Measurements from ENCODE around the gene TLK2.
"Not testable (repeated sequence)": the region's sequence is repeated elsewhere in the genome, so short reads cannot be mapped to it uniquely, and the experiment has no call there.

Gene TLK2

DNA sequence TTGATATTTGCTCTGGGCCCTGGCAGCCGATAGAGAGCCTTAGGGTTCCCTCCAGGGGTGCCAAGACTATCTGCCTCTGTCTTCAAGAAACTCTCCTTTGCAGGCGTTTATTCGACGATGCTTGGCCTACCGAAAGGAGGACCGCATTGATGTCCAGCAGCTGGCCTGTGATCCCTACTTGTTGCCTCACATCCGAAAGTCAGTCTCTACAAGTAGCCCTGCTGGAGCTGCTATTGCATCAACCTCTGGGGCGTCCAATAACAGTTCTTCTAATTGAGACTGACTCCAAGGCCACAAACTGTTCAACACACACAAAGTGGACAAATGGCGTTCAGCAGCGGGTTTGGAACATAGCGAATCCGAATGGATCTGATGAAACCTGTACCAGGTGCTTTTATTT, 133.7 kb downstream of the TLK2 start:
- H3K36me3 ChIP-seq (ENCODE audit: control insufficient read depth, insufficient read depth, low read length), result peaks cover 56% of the 10 kb centered on the region
- H3K27ac ChIP-seq (ENCODE audit: insufficient read depth, low read length, poor library complexity, severe bottlenecking); H3K4me3 ChIP-seq (ENCODE audit: insufficient read depth, low read depth, low read length, poor library complexity, severe bottlenecking); DNase-seq; H3K27me3 ChIP-seq (replicated peaks; ENCODE audit: control insufficient read depth, insufficient read depth, low read length, poor library complexity, severe bottlenecking); H3K4me1 ChIP-seq (ENCODE audit: control insufficient read depth, insufficient read depth, low read length, poor library complexity, severe bottlenecking); H3K9me3 ChIP-seq (ENCODE audit: control insufficient read depth, low read length): not testable (repeated sequence)

DNA sequence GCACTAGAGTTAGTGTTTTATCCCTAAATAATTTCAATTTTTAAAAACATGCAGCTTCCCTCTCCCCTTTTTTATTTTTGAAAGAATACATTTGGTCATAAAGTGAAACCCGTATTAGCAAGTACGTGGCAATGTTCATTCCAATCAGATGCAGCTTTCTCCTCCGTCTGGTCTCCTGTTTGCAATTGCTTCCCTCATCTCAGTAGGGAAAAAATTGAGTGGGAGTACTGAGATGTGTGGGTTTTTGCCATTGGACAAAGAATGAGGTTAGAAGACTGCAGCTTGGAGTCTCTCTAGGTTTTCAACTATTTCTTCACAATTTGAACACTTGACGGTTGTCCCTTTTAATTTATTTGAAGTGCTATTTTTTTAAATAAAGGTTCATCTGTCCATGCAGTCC, 134.5 kb downstream of the TLK2 start:
- not testable (repeated sequence) for H3K4me1 ChIP-seq (ENCODE audit: control insufficient read depth, insufficient read depth, low read length, poor library complexity, severe bottlenecking); H3K9me3 ChIP-seq (ENCODE audit: control insufficient read depth, low read length); DNase-seq; H3K27ac ChIP-seq (ENCODE audit: insufficient read depth, low read length, poor library complexity, severe bottlenecking); H3K4me3 ChIP-seq (ENCODE audit: insufficient read depth, low read depth, low read length, poor library complexity, severe bottlenecking); H3K27me3 ChIP-seq (replicated peaks; ENCODE audit: control insufficient read depth, insufficient read depth, low read length, poor library complexity, severe bottlenecking)
- peaks cover 48% of the 10 kb centered on the region for H3K36me3 ChIP-seq (ENCODE audit: control insufficient read depth, insufficient read depth, low read length)

DNA sequence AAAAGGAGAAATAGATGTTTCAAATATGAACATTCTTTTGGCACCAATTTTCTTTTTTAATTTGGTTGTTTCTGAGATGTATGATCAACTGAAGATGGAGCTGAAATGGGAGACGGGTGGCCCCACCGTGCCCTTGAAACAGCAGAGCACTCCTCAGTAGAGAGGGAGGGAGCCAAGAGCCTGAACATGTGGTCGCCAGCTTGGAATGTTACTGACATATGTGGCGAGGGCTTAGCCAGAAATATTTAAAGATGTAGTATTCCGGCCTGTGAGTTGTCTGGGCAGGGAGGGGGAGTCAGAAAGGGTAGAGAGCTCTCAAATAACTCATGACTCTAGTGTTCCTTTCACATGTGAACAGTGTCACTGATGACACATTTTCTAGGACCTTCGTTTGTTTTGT, 135.5 kb downstream of the TLK2 start:
- Histone ChIP-seq H3K4me1 (ENCODE audit: control insufficient read depth, insufficient read depth, low read length, poor library complexity, severe bottlenecking) (no peaks in the 10 kb centered on the region), H3K9me3 (ENCODE audit: control insufficient read depth, low read length) (no peaks in the 10 kb centered on the region), H3K36me3 (ENCODE audit: control insufficient read depth, insufficient read depth, low read length) (peaks cover 39% of the 10 kb centered on the region), H3K27ac (ENCODE audit: insufficient read depth, low read length, poor library complexity, severe bottlenecking) (no peak overlapping the region), H3K4me3 (ENCODE audit: insufficient read depth, low read depth, low read length, poor library complexity, severe bottlenecking) (no peak overlapping the region), H3K27me3 (replicated peaks; ENCODE audit: control insufficient read depth, insufficient read depth, low read length, poor library complexity, severe bottlenecking) (no peaks in the 10 kb centered on the region)
- DNase-seq, result no peak

DNA sequence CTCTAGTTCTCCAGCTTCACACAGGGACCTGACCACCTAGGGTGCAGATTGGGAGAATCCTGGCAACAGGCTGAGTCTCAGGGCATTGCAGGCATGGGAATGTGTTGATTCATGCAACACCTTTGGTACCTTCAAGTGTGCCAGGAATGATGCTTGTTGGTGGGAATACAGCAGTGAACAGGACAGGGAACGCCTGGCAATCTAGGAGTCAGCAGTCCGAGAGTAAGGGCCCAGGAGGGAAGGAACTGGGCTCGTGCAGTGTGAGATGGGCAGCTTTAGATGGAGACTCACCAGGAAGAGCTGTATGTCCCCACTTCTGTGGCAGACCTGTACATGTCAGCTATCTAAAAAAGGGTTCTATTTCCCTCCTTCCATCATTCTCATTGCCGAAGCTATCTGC, 136.9 kb downstream of the TLK2 start:
- H3K4me1 ChIP-seq (ENCODE audit: control insufficient read depth, insufficient read depth, low read length, poor library complexity, severe bottlenecking), result no peaks in the 10 kb centered on the region
- no peaks in the 10 kb centered on the region for H3K27me3 ChIP-seq (replicated peaks; ENCODE audit: control insufficient read depth, insufficient read depth, low read length, poor library complexity, severe bottlenecking)
- H3K4me3 ChIP-seq (ENCODE audit: insufficient read depth, low read depth, low read length, poor library complexity, severe bottlenecking), result no peak overlapping the region
- H3K27ac ChIP-seq (ENCODE audit: insufficient read depth, low read length, poor library complexity, severe bottlenecking), result no peak overlapping the region
- no peaks in the 10 kb centered on the region for H3K9me3 ChIP-seq (ENCODE audit: control insufficient read depth, low read length)
- H3K36me3 ChIP-seq (ENCODE audit: control insufficient read depth, insufficient read depth, low read length), result peaks cover 26% of the 10 kb centered on the region
- no peak for DNase-seq

DNA sequence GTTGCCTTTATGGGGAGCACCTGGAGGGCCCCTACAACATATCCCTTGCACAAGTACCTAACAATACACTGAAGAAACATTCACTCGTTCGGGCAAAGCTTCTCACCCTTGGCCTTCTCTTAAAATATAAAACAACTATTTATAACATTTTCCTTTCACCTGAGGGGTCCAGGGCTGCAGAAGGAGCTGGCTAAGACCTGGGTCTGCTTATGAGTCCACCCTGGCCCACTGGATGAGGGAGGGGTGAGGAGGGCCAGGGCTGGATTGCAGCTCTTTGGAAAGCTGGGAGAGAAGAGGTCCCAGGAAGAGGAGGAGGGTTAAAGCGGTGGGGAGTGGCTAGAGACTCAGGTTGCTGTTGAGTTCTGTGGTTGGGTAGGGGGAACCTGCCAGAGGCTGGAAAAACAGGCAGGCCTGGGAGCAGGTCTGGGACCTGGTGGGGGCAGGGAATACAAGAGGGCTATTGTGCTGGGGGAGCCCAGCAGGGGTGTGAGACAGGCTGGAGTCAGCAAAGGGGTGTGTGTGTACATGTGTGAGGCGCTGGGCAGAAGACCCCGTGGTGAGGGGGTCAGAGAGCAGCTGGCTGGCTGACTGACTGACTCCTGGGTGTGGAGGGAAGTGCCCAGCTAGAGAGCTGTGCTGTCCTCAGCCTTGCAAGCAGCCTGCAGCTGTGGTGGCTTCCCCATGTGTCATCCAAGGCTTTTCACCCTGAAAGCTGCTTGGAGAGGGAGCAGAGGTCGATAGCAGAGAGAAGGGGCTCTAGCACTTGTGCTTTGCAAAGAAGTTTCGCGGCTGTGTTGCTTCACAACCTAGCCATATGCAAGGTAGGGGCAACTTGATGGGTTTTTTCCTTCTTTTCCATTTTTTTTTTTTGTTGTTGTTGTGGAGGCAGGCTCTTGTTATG, 138.6 kb downstream of the TLK2 start:
- Histone ChIP-seq H3K27me3 (replicated peaks; ENCODE audit: control insufficient read depth, insufficient read depth, low read length, poor library complexity, severe bottlenecking) (no peaks in the 10 kb centered on the region), H3K9me3 (ENCODE audit: control insufficient read depth, low read length) (no peaks in the 10 kb centered on the region), H3K4me1 (ENCODE audit: control insufficient read depth, insufficient read depth, low read length, poor library complexity, severe bottlenecking) (no peaks in the 10 kb centered on the region), H3K4me3 (ENCODE audit: insufficient read depth, low read depth, low read length, poor library complexity, severe bottlenecking) (no peak overlapping the region), H3K27ac (ENCODE audit: insufficient read depth, low read length, poor library complexity, severe bottlenecking) (no peak overlapping the region), H3K36me3 (ENCODE audit: control insufficient read depth, insufficient read depth, low read length) (peaks cover 20% of the 10 kb centered on the region)
- DNase-seq, result no peak

DNA sequence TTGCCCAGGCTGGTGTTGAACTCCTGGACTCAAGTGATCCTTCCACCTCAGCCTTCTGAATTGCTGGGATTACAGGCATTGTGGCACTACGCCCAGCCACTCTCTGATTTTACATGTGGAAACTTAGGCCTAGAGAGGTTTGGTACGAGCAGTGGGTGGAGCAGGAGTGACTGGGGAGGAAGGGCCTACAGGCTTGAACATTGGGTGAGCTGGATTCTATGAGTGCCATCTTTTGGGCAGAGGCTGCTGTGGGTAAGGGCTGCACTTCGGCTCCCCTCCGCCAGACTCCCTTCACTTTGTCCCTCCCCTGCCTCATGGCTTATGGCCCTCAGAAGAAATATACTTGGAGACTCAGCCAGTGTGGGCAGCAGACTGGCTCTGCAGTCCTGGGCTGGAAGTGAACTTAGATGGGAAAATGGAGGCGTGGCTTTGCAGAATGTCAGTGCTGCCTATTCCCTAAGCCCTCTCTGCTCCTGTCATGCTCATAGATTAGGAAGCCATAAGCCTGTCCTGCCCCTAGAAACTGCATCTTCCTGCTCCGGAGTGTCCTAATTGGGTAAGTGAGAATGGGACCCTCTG, 139.4 kb downstream of the TLK2 start:
- DNase-seq, result no peak
- Histone ChIP-seq H3K36me3 (ENCODE audit: control insufficient read depth, insufficient read depth, low read length) (peaks cover 19% of the 10 kb centered on the region), H3K9me3 (ENCODE audit: control insufficient read depth, low read length) (no peaks in the 10 kb centered on the region), H3K4me3 (ENCODE audit: insufficient read depth, low read depth, low read length, poor library complexity, severe bottlenecking) (no peak overlapping the region), H3K4me1 (ENCODE audit: control insufficient read depth, insufficient read depth, low read length, poor library complexity, severe bottlenecking) (no peaks in the 10 kb centered on the region), H3K27me3 (replicated peaks; ENCODE audit: control insufficient read depth, insufficient read depth, low read length, poor library complexity, severe bottlenecking) (no peaks in the 10 kb centered on the region), H3K27ac (ENCODE audit: insufficient read depth, low read length, poor library complexity, severe bottlenecking) (no peak overlapping the region)

DNA sequence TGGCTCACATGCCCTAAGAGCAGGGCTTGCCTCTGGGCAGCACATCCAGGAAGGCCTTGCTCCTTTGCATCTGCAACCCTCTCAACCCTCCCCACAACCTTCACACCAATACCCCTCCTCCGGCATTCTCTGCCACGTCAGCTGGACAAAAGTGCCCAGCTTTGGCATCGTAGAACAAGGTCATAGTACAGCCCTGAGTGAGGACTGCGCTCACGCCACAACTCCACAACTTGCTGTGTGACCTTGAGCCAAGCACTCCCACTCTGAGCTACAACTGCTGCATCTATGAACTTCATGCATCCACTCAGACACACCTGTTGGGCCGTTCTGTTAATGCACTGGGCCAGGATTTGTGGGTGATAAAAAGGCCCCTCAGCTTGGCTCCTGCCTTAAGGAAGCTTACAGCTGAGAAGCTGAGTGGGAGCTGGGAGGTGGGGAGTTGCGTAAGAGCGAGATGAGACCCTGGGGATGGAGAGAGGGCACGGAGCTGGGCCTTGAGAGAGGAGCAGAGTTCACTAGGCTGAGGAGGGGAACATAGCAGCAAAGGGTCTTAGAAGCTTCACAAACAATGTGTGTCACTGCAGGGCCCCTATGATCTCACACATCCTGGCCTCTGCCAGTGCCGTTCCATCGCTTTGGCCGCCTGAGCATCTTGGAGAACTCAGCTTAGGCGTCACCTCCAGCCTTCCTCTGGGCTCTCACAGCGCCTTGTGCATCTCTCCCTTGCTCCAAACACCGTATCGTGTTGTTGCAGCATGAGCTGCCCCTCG, 140.2 kb downstream of the TLK2 start:
- Histone ChIP-seq H3K27ac (ENCODE audit: insufficient read depth, low read length, poor library complexity, severe bottlenecking) (no peak overlapping the region), H3K4me1 (ENCODE audit: control insufficient read depth, insufficient read depth, low read length, poor library complexity, severe bottlenecking) (no peaks in the 10 kb centered on the region), H3K9me3 (ENCODE audit: control insufficient read depth, low read length) (no peaks in the 10 kb centered on the region), H3K27me3 (replicated peaks; ENCODE audit: control insufficient read depth, insufficient read depth, low read length, poor library complexity, severe bottlenecking) (no peaks in the 10 kb centered on the region), H3K36me3 (ENCODE audit: control insufficient read depth, insufficient read depth, low read length) (peaks cover 19% of the 10 kb centered on the region), H3K4me3 (ENCODE audit: insufficient read depth, low read depth, low read length, poor library complexity, severe bottlenecking) (no peak overlapping the region)
- no peak for DNase-seq

DNA sequence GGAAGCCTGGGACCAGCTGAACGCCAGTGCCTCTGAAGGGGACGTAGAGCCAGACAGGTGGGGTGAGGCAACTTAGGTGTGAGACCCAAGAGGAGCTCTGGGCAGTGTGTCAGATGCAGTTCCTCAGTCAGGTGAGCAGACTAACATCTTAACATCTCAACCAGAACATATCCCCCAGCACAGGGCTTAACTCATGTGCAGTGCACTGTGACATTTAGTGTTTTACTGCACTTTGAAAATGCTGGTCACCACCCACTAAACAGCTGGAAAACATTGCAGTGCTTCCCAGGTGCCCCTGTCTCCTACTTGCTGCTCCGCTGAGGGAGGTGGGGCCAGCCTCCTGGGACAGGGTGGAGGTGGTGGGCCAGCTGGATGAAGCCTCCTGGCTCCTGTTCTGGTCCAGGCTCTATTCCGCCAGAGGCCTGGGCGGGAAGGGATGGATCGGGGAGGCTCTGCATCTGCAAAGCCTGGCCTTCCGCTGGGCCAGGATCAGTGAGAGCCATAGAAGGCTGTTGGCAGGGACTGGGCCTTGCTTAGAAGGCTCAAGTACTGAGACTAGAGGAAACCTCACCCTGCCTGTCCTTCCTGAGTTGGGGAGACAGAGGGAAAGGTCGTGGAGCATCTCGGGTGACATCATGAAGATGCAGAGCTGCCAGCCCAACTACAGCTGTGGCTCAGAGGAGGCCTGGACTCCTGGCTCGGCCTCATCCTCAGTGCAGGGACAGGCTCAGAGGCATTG, 141.0 kb downstream of the TLK2 start:
- peaks cover 14% of the 10 kb centered on the region for H3K36me3 ChIP-seq (ENCODE audit: control insufficient read depth, insufficient read depth, low read length)
- no peaks in the 10 kb centered on the region for H3K4me1 ChIP-seq (ENCODE audit: control insufficient read depth, insufficient read depth, low read length, poor library complexity, severe bottlenecking)
- H3K9me3 ChIP-seq (ENCODE audit: control insufficient read depth, low read length), result no peaks in the 10 kb centered on the region
- H3K4me3 ChIP-seq (ENCODE audit: insufficient read depth, low read depth, low read length, poor library complexity, severe bottlenecking), result no peak overlapping the region
- no peak overlapping the region for H3K27ac ChIP-seq (ENCODE audit: insufficient read depth, low read length, poor library complexity, severe bottlenecking)
- DNase-seq, result no peak
- H3K27me3 ChIP-seq (replicated peaks; ENCODE audit: control insufficient read depth, insufficient read depth, low read length, poor library complexity, severe bottlenecking), result no peaks in the 10 kb centered on the region

DNA sequence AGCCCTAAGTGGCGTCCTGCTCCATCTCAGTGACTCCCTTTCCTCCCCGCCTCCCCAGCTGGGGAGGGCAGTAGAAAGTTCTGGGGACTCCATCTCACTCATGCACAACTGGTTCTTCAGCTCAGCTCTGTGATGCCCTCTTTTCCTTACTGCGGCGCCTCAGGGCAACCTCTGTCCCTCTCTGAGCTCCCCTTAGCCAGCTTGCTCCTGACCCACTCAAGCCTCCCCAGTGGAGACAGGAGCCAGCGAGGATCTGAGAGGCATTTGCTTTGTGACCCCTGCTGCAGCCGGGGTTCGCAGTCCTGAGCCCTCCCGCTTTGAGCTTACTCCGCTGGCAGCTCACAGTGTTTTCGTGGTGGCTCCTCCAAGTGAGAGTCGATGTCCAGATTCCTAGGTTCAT, 142.6 kb downstream of the TLK2 start:
- H3K4me1 ChIP-seq (ENCODE audit: control insufficient read depth, insufficient read depth, low read length, poor library complexity, severe bottlenecking), result no peaks in the 10 kb centered on the region
- H3K36me3 ChIP-seq (ENCODE audit: control insufficient read depth, insufficient read depth, low read length), result no peaks in the 10 kb centered on the region
- no peak overlapping the region for H3K27ac ChIP-seq (ENCODE audit: insufficient read depth, low read length, poor library complexity, severe bottlenecking)
- H3K27me3 ChIP-seq (replicated peaks; ENCODE audit: control insufficient read depth, insufficient read depth, low read length, poor library complexity, severe bottlenecking), result no peaks in the 10 kb centered on the region
- no peaks in the 10 kb centered on the region for H3K9me3 ChIP-seq (ENCODE audit: control insufficient read depth, low read length)
- no peak for DNase-seq
- H3K4me3 ChIP-seq (ENCODE audit: insufficient read depth, low read depth, low read length, poor library complexity, severe bottlenecking), result no peak overlapping the region
